Activated naive CD4-positive, alpha-beta T cell treated with anti-CD3 and anti-CD28 coated beads for 36 hours (primary cell): Measurements from ENCODE around the gene GDE1. TPM values are rescaled to one million over a fixed set of nuclear protein-coding genes. Genes with fewer than 3 reads are reported as not detected.
"Not testable (repeated sequence)": the region's sequence is repeated elsewhere in the genome, so short reads cannot be mapped to it uniquely, and the experiment has no call there.

Experiments
- CTCF ChIA-PET: fragments of 350-600 bp; sonication (Branson Sonifier 250); formaldehyde crosslinking; loops from one replicate; lab custom pipeline; 2021; ENCODE audit warnings: antibody characterized with exemption; lab: Charles Lee
- DNase-seq: peaks from one replicate; pipeline ENCODE4 v3.0.0-alpha.2; 2020
- H3K27ac Mint-ChIP-seq: one replicate; pipeline ENCODE4 v1.8.0; 2021; ENCODE audit warnings: mild to moderate bottlenecking, mixed read lengths
- H3K27me3 Mint-ChIP-seq: one replicate; pipeline ENCODE4 v1.8.0; 2021; ENCODE audit warnings: low read depth, mixed read lengths
- H3K36me3 Mint-ChIP-seq: one replicate; pipeline ENCODE4 v1.8.0; 2021; ENCODE audit warnings: low read depth, mixed read lengths
- H3K4me1 Mint-ChIP-seq: one replicate; pipeline ENCODE4 v1.8.0; 2021; ENCODE audit warnings: low read depth, mixed read lengths
- H3K4me3 Mint-ChIP-seq: one replicate; pipeline ENCODE4 v1.8.0; 2021; ENCODE audit warnings: mild to moderate bottlenecking, moderate library complexity, mixed read lengths
- H3K9me3 Mint-ChIP-seq: one replicate; pipeline ENCODE4 v1.8.0; 2021; ENCODE audit warnings: mixed read lengths
- intact Hi-C: fragments of 100-400 bp; cut with micrococcal nuclease; formaldehyde crosslinking; loops from one replicate; pipeline ENCODE4 v1.15.1; 2023
- total RNA-seq, 2 experiments: library from RNA; stranded (reverse); gene quantifications; one replicate each; pipeline ENCODE4 v1.2.3, GENCODE V29; 2021

The GDE1 gene
- total RNA-seq, 2 experiments from 2014 or later: 13.3 to 17.1 TPM

DNA sequence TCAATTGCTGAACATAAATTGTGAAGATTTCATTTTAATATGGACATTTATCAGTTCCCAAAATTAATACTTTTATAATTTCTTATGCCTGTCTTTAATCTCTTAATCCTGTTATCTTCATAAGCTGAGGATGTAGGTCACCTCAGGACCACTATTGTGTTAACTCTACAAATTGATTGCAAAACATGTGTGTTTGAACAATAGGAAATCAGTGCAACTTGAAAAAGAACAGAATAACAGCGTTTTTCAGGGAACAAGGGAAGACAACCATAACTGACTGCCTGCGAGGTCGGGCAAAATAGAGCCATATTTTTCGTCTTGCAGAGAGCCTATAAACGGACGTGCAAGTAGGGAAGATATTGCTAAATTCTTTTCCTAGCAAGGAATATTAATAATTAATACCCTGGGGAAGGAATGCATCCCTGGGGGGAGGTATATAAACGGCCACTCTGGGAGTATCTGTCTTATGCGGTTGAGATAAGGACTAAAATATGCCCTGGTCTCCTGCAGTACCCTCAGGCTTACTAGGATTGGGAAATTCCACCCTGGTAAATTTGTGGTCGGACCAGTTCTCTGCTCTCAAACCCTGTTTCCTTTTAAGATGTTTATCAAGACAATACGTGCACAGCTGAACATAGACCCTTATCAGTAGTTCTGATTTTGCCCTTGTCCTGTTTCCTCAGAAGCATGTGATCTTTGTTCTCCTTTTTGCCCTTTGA lies 21.5 kb upstream of the GDE1 start:
- CTCF ChIA-PET, H3K9me3 Mint-ChIP-seq, intact Hi-C loops, DNase-seq, H3K4me3 Mint-ChIP-seq, H3K4me1 Mint-ChIP-seq, H3K27ac Mint-ChIP-seq, H3K27me3 Mint-ChIP-seq: not testable (repeated sequence)
- H3K36me3 Mint-ChIP-seq: peaks cover 34% of the 10 kb centered on the region

GRCh38 chr16:19542138-19542821 lies 20.4 kb upstream of the GDE1 start:
- peaks cover 34% of the 10 kb centered on the region for H3K36me3 Mint-ChIP-seq
- CTCF ChIA-PET: no interaction called here
- H3K27ac Mint-ChIP-seq: no peak overlapping the region
- no peak for DNase-seq
- H3K4me1 Mint-ChIP-seq: no peaks in the 10 kb centered on the region
- no peaks in the 10 kb centered on the region for H3K27me3 Mint-ChIP-seq
- no peak overlapping the region for H3K4me3 Mint-ChIP-seq
- intact Hi-C loops: no loop called here
- no peaks in the 10 kb centered on the region for H3K9me3 Mint-ChIP-seq

DNA sequence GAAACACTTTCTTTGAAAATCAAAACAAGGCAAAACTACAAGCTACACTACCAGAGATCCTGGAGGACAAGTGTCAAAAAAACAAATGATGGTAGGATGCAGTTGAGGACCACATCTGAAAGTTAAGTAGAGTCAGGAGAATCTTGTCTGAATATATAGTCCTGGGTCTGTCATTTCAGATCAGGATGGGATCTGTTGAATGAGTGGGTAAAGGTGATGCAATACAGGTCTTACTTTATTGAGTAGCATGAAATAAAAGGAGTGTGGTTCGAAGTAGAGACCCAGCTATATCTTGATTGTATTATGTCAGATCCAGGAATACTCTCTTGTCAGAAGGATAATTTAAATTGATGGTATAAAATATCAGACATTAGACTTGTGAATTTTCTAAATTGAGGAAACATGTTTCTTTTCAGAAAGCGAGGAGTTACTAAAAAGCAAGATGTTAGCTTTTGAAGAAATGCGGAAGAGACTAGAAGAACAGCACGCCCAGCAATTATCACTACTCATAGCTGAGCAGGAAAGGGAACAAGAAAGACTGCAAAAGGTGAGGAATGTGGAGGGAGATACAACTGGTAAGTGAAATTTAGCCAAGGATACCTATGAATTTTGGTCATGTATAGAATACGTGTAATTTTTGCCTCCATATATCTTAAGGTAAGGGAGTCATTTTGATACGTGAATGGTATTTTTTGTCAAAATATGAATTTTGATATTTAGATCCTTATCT lies 18.5 kb upstream of the GDE1 start:
- H3K36me3 Mint-ChIP-seq: peaks cover 45% of the 10 kb centered on the region
- CTCF ChIA-PET: no interaction called here
- intact Hi-C loops: no loop called here
- H3K9me3 Mint-ChIP-seq: no peaks in the 10 kb centered on the region
- H3K27ac Mint-ChIP-seq: no peak overlapping the region
- H3K4me1 Mint-ChIP-seq: no peaks in the 10 kb centered on the region
- no peak overlapping the region for H3K4me3 Mint-ChIP-seq
- H3K27me3 Mint-ChIP-seq: no peaks in the 10 kb centered on the region
- DNase-seq: no peak

DNA sequence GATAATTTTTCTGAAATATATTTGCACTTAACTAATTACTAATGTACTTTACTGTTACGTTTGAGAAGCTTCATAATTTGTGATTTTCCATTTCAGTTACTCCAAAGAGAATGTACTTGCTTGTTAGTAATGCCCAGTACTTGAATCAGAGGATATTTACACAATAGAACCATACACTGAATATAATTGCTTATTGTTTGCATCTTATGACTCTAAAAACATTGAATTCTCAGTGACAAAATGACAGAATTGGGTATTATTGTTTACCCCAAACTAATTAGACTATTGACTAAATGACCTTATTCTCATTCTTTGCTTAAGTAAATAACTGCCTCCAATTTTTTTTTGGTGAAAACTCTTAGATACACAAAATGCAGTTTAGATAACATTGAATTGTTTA lies 10.7 kb upstream of the GDE1 start:
- no peak overlapping the region for H3K27ac Mint-ChIP-seq
- peaks cover 38% of the 10 kb centered on the region for H3K36me3 Mint-ChIP-seq
- no peak for DNase-seq
- intact Hi-C loops: no loop called here
- H3K4me1 Mint-ChIP-seq: no peaks in the 10 kb centered on the region
- CTCF ChIA-PET: interaction anchor here (1.0 kb wide), 1 partner anchor 23 kb away, joined by 4 read pairs; the partner anchor contains the start of gene VPS35L
- H3K4me3 Mint-ChIP-seq: no peak overlapping the region
- no peaks in the 10 kb centered on the region for H3K27me3 Mint-ChIP-seq
- no peaks in the 10 kb centered on the region for H3K9me3 Mint-ChIP-seq

DNA sequence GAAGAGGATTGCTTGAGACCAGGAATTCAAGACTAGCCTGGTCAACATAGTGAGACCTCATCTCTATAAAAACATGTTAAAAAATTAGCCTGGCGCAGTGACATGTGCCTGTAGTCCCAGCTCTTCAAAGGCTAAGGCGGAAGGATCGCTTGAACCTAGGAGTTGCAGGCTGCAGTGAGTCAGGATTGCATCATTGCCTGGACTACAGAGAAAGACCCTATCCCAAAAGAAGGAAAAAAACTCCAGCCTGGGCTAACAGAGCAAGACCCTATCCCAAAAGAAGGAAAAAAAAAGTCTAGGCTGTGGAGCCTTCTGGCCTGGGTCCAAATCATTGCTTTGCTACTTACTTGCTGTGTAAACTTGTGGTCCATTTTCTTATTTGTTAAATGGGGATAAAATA lies 6.8 kb upstream of the GDE1 start:
- H3K4me3 Mint-ChIP-seq: no peak overlapping the region
- CTCF ChIA-PET: interaction anchor here (1.1 kb wide), 1 partner anchor 27 kb away, joined by 3 read pairs; the partner anchor contains the start of gene VPS35L
- peaks cover 10% of the 10 kb centered on the region for H3K4me1 Mint-ChIP-seq
- H3K36me3 Mint-ChIP-seq: peaks cover 24% of the 10 kb centered on the region
- no peaks in the 10 kb centered on the region for H3K27me3 Mint-ChIP-seq
- H3K27ac Mint-ChIP-seq: no peak overlapping the region
- DNase-seq: no peak
- no peaks in the 10 kb centered on the region for H3K9me3 Mint-ChIP-seq
- intact Hi-C loops: loop anchor here (10.0 kb wide), 1 partner anchor 234 kb away; no protein-coding TSS in a partner anchor

DNA sequence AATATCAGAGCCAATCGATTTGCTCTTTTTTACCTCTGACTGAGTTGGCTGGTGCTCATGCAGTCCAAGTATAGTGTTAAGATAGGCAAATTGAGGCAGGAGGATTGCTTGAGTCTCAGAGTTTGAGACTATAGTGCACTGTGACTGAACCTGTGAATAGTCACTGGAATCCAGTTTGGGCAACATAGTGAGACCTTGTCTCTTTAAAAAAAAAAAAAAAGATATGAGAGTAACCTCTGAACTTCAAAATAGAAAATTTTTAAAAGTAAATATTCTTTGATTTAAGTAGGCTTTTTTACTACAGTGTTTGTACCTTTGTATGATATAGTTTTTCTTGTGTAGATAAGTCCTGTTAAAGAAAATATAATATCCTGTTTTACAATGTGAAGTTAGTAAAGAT lies 5.3 kb upstream of the GDE1 start:
- intact Hi-C loops: loop anchor here (10.0 kb wide), 1 partner anchor 232 kb away; no protein-coding TSS in a partner anchor
- no peak for DNase-seq
- peaks cover 15% of the 10 kb centered on the region for H3K4me1 Mint-ChIP-seq
- H3K27ac Mint-ChIP-seq: no peak overlapping the region
- no peaks in the 10 kb centered on the region for H3K9me3 Mint-ChIP-seq
- CTCF ChIA-PET: no interaction called here
- no peaks in the 10 kb centered on the region for H3K27me3 Mint-ChIP-seq
- no peak overlapping the region for H3K4me3 Mint-ChIP-seq
- H3K36me3 Mint-ChIP-seq: peaks cover 16% of the 10 kb centered on the region

GRCh38 chr16:19525385-19525723 lies 3.5 kb upstream of the GDE1 start:
- CTCF ChIA-PET: interaction anchor here (1.2 to 1.6 kb wide), 3 partner anchors 21 to 30 kb away, joined by 3 to 5 read pairs (median 4); partner anchors contain the start of gene VPS35L
- H3K4me3 Mint-ChIP-seq: peak overlapping the region; percentile 94
- no peaks in the 10 kb centered on the region for H3K27me3 Mint-ChIP-seq
- peaks cover 26% of the 10 kb centered on the region for H3K4me1 Mint-ChIP-seq
- no peaks in the 10 kb centered on the region for H3K9me3 Mint-ChIP-seq
- H3K27ac Mint-ChIP-seq: no peak overlapping the region
- intact Hi-C loops: loop anchor here (10.0 kb wide), 1 partner anchor 231 kb away; no protein-coding TSS in a partner anchor
- DNase-seq: no peak
- peaks cover 14% of the 10 kb centered on the region for H3K36me3 Mint-ChIP-seq

DNA sequence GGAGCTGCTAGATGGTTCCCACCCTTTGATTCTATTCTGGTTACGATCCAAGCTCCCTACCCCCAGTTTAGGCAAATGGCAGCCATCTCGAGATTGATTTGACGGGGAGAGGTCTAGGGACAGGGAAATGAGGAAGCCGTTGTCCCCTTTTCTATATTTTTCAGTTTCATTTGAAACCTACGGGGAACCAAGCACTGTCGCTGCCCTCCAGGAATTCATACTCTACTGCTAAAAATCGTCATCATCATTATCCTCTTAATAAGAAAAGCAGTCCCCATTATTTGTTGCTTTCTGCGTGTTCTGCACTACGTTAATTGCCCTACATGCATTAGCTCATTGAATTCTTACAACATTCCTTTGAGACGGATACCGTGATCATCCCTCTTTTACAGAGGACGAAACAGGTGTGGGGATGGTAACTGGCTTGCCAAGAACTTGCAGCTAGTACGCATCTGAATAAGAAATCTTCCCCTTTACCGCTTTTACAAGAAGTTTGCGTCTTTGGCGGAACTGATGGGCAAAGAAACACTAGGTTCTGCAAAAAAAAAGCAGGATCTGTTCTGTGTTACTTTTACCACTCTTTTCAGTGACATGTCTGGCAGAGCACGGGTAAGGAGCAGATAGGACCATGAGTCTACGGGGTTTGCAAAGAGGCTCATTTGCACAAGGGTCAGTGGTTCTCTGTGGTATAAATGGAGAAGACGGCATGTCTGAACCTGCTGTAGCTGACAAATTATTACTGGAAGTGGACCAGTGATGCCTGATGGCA lies 2.9 kb upstream of the GDE1 start:
- peak; percentile 11 for DNase-seq
- intact Hi-C loops: loop anchor here (5.0 to 10.0 kb wide), 2 partner anchors 173 to 230 kb away; no protein-coding TSS in a partner anchor
- Mint-ChIP-seq H3K36me3 (peaks cover 12% of the 10 kb centered on the region), H3K4me1 (peaks cover 30% of the 10 kb centered on the region), H3K4me3 (peak overlapping the region; percentile 94), H3K27me3 (no peaks in the 10 kb centered on the region), H3K9me3 (no peaks in the 10 kb centered on the region), H3K27ac (peak overlapping the region; percentile 78)
- CTCF ChIA-PET: interaction anchor here (1.2 to 1.6 kb wide), 3 partner anchors 21 to 31 kb away, joined by 3 to 5 read pairs (median 4); partner anchors contain the start of gene VPS35L

DNA sequence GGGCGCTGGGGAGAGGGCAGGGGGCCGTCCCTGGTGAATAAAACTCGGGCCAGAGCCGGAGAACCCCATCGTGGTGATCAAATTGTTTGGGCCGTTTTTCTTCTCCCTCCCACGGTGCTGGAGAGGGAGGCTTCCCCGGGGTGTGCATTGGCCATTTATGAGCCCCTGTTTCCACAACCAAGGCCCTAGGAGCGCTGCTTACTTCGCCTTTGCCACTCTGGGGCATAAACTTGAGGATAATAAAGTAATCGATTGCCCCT lies 2.4 kb upstream of the GDE1 start:
- peak overlapping the region; percentile 78 for H3K27ac Mint-ChIP-seq
- H3K36me3 Mint-ChIP-seq: peaks cover 11% of the 10 kb centered on the region
- peak overlapping the region; percentile 94 for H3K4me3 Mint-ChIP-seq
- peaks cover 34% of the 10 kb centered on the region for H3K4me1 Mint-ChIP-seq
- CTCF ChIA-PET: interaction anchor here (1.1 to 1.6 kb wide), 4 partner anchors 22 to 438 kb away, joined by 3 to 5 read pairs (median 4); partner anchors contain the start of gene VPS35L
- H3K27me3 Mint-ChIP-seq: no peaks in the 10 kb centered on the region
- no peaks in the 10 kb centered on the region for H3K9me3 Mint-ChIP-seq
- intact Hi-C loops: loop anchor here (5.0 to 10.0 kb wide), 2 partner anchors 173 to 229 kb away; no protein-coding TSS in a partner anchor
- peak; percentile 11 for DNase-seq

DNA sequence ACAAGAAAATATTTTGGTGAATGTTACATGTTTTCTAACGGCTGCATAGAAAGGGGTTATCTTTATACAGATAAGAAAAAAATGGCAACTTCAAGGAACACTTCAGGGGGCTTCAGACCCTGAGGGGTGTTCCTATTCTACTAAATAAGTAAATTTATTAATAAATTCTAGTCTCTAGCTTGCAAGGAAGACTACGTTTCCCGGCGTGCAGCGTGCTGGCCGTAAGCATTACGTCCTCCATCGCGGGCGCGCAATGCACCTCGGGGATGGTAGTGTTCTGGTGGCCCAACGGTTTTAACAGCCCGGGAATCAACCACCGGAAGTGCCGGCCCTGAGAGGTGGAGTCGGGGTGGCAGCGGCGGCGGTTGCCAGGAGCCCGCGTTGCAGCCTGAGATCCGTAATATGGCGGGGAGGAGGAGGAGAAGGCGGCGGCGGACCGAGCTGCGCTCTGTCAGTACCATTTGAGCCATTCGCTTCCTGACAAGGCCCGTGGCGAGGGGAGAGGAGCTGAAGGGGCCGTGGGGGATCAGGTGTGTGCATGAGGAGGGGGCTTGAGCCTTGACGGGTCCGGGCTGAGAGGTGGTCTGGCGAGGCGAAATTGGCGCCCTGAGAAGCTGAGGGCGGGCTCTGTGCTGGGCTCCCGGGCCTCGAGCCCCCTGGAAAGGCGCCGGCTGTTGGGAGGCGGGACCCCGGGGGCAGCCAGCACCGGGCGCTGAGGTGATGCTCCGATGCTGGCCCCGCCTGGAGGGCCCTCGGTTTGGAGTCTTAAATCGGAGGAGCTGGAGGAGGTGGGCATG lies 1.9 kb upstream of the GDE1 start, which contains the start of gene CCP110:
Gene CCP110, plus strand, starts transcription at position 384 of the 797 bp plus-strand sequence. CDS start 3,940 bp downstream, outside the sequence.
- peaks cover 35% of the 10 kb centered on the region for H3K4me1 Mint-ChIP-seq

DNA sequence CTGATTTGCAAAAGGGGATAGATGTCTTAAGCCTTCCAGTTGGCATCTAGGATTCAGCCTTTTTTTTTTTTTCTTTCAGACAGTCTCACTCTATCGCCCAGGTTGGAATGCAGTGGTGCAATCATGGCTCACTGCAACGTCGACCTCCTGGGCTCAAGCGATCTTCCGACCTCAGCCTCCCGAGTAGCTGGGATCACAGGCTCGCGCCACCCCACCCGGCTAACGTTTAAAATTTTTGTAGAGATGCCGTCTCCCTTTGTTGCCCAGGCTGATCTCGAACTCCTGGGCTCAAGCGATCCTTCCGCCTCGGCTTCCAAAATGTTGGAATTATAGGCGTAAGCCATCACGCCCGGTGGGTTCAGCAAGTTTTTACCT lies 1.3 kb upstream of the GDE1 start:
- Mint-ChIP-seq H3K27ac (no peak overlapping the region), H3K36me3 (peaks cover 5% of the 10 kb centered on the region), H3K27me3 (no peaks in the 10 kb centered on the region), H3K4me1 (peaks cover 41% of the 10 kb centered on the region), H3K9me3 (no peaks in the 10 kb centered on the region), H3K4me3 (no peak overlapping the region)
- CTCF ChIA-PET: interaction anchor here (0.7 to 1.1 kb wide), 2 partner anchors 437 to 720 kb away, joined by 3 read pairs; no protein-coding TSS in a partner anchor
- intact Hi-C loops: loop anchor here (1.0 to 10.0 kb wide), 6 partner anchors 32 to 1218 kb away; partner anchors contain the start of genes ARL6IP1, COQ7, THUMPD1 and VPS35L
- DNase-seq: no peak

More for the DNA sequence above, 1.9 kb upstream of the GDE1 start, which contains the start of gene CCP110:
- CTCF ChIA-PET: interaction anchor here (0.7 to 1.6 kb wide), 4 partner anchors 22 to 721 kb away, joined by 3 to 4 read pairs (median 3); partner anchors contain the start of gene VPS35L
- H3K9me3 Mint-ChIP-seq: no peaks in the 10 kb centered on the region
- intact Hi-C loops: loop anchor here (1.0 to 10.0 kb wide), 6 partner anchors 32 to 1217 kb away; partner anchors contain the start of genes ARL6IP1, COQ7, THUMPD1 and VPS35L
- H3K27ac Mint-ChIP-seq: peak within 1 kb of the TSS; percentile 78
- no peaks in the 10 kb centered on the region for H3K27me3 Mint-ChIP-seq
- H3K36me3 Mint-ChIP-seq: peaks cover 9% of the 10 kb centered on the region
- peak; percentile 98 for DNase-seq
- H3K4me3 Mint-ChIP-seq: peak within 1 kb of the TSS; percentile 94
